Measurements from ENCODE around the gene YPEL1. TPM values are rescaled to one million over a fixed set of nuclear protein-coding genes. Genes with fewer than 3 reads are reported as not detected.

The YPEL1 gene
- total and polyA plus RNA-seq, 4 donors, result 1.6 to 15.1 (median 3.5) TPM

DNA sequence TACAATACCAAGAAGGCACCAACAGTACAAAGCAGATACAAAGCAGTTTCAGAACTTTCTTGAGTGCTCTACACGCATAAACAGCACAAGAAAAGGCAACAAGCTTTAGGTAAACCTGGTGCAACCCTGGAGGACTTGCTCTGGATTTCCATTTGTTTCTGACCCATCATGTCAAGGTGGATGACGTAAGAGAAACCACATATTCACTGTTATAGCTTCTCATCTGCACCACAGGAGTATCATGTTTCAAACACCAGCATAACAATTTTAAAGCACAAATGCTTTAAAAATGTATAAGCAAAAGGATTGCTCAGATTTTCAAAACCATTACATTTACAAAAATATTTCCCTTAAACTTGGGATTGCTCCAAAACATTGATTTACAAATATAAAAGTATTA, 25.0 kb upstream of the YPEL1 start:
- TF ChIP-seq, protein P1, sequence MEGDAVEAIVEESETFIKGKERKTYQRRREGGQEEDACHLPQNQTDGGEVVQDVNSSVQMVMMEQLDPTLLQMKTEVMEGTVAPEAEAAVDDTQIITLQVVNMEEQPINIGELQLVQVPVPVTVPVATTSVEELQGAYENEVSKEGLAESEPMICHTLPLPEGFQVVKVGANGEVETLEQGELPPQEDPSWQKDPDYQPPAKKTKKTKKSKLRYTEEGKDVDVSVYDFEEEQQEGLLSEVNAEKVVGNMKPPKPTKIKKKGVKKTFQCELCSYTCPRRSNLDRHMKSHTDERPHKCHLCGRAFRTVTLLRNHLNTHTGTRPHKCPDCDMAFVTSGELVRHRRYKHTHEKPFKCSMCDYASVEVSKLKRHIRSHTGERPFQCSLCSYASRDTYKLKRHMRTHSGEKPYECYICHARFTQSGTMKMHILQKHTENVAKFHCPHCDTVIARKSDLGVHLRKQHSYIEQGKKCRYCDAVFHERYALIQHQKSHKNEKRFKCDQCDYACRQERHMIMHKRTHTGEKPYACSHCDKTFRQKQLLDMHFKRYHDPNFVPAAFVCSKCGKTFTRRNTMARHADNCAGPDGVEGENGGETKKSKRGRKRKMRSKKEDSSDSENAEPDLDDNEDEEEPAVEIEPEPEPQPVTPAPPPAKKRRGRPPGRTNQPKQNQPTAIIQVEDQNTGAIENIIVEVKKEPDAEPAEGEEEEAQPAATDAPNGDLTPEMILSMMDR (IDR thresholded peaks at IDR 0.05; ENCODE audit: control extremely low read depth, extremely low read depth), result no peak
- Histone ChIP-seq H3K27ac (ENCODE audit: low read depth in 1 of 2, low read length in 1 of 2) (no peak overlapping the region), H3K9me3 (ENCODE audit: control insufficient read depth in 4 of 4, insufficient read depth in 3 of 4, low read length in 3 of 4) (no peaks in the 10 kb centered on the region), H3K36me3 (ENCODE audit: control insufficient read depth in 4 of 4, insufficient read depth in 4 of 4, low read length in 4 of 4) (peaks cover 3 to 37% (median 24%) of the 10 kb centered on the region in 4 donors), H3K4me1 (ENCODE audit: control insufficient read depth in 5 of 5, insufficient read depth in 5 of 5, low read length in 5 of 5) (peaks cover 0 to 44% (median 12%) of the 10 kb centered on the region in 5 donors), H3K4me3 (no peak overlapping the region), H3K27me3 (ENCODE audit: control insufficient read depth in 3 of 3, insufficient read depth in 3 of 3, low read length in 2 of 3) (no peaks in the 10 kb centered on the region), H3K9ac (ENCODE audit: insufficient read depth in 1 of 2, low read length in 2 of 2) (no peak overlapping the region)
- WGBS, 2 donors, result 82 to 85% methylated on average over 2 of the region's 2 CpGs
- DNase-seq (no peak), ATAC-seq (ENCODE audit: insufficient read depth, low FRiP score) (no peak)

DNA sequence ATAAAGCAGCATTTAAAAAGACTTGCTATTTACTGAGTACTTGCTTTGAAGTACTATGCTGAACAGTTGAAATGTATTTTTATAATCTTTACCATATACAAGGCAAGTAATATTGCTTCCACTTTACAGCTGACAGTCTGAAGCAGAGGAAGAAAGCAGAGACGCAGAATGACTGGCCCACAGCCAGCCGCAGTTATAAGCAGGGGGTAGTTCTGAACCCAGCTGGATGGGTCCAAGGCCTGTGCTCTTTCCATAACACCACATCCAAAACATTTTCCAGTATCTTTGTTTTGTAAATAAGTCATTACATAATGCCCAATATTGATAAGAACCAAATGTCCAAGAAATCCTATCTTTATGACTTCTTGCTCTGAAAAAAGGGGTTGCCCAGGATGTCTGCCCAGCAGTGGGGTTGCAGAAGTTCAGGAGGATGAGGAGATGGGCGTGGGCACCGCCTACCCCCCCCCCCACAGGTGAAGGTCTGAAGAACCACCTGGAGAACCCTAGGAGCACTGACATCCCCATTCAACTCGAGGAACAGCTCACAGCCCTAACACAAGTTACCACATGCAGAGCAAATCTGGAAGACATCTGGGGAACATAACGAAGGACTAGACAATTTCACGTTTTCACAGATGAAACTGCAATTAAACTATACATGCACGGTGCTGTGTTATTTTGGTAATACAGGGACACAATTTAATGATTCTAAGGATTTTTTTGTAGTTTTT, 24.2 kb upstream of the YPEL1 start:
- peaks cover 0 to 52% (median 20%) of the 10 kb centered on the region in 5 donors for H3K4me1 ChIP-seq (ENCODE audit: control insufficient read depth in 5 of 5, insufficient read depth in 5 of 5, low read length in 5 of 5)
- ATAC-seq (ENCODE audit: insufficient read depth, low FRiP score), result no peak
- H3K27ac ChIP-seq (ENCODE audit: low read depth in 1 of 2, low read length in 1 of 2), result no peak overlapping the region
- H3K36me3 ChIP-seq (ENCODE audit: control insufficient read depth in 4 of 4, insufficient read depth in 4 of 4, low read length in 4 of 4), result peaks cover 3 to 32% (median 20%) of the 10 kb centered on the region in 4 donors
- WGBS, 2 donors, result 77 to 89% methylated on average over 8 of the region's 8 CpGs
- no peaks in the 10 kb centered on the region for H3K9me3 ChIP-seq (ENCODE audit: control insufficient read depth in 4 of 4, insufficient read depth in 3 of 4, low read length in 3 of 4)
- H3K4me3 ChIP-seq, result no peak overlapping the region
- peak; percentile 91 to 98 (median 96) for DNase-seq
- TF ChIP-seq, protein P1 (IDR thresholded peaks at IDR 0.05; ENCODE audit: control extremely low read depth, extremely low read depth), result no peak
- no peaks in the 10 kb centered on the region for H3K27me3 ChIP-seq (ENCODE audit: control insufficient read depth in 3 of 3, insufficient read depth in 3 of 3, low read length in 2 of 3)
- no peak overlapping the region for H3K9ac ChIP-seq (ENCODE audit: insufficient read depth in 1 of 2, low read length in 2 of 2)

DNA sequence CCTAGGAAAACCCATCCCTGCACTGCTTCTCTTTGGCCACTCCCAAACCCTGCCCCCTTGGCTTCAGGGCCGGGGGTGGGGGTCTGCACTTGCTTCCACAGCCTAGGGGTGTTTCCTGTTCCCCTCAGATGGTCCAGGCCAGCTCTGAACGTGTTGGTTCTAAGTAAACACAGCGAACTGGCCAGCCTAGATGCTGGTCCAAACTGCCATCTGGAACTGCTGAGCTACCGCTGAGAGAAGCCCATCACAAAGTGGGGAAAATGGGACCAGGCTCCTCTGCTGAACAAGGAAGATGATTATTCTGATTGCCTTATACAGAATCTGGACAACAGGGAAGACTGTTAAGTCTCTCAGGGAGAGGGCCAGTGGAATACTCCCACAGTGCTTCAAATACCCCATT, 23.5 kb upstream of the YPEL1 start:
- 67 to 76% methylated on average over 4 of the region's 4 CpGs for WGBS, 2 donors
- peak; percentile 44 to 75 (median 73) for DNase-seq
- Histone ChIP-seq H3K4me3 (no peak overlapping the region), H3K4me1 (ENCODE audit: control insufficient read depth in 5 of 5, insufficient read depth in 5 of 5, low read length in 5 of 5) (peaks cover 0 to 59% (median 23%) of the 10 kb centered on the region in 5 donors), H3K9me3 (ENCODE audit: control insufficient read depth in 4 of 4, insufficient read depth in 3 of 4, low read length in 3 of 4) (no peaks in the 10 kb centered on the region), H3K9ac (ENCODE audit: insufficient read depth in 1 of 2, low read length in 2 of 2) (no peak overlapping the region), H3K36me3 (ENCODE audit: control insufficient read depth in 4 of 4, insufficient read depth in 4 of 4, low read length in 4 of 4) (peaks cover 2 to 26% (median 16%) of the 10 kb centered on the region in 4 donors), H3K27me3 (ENCODE audit: control insufficient read depth in 3 of 3, insufficient read depth in 3 of 3, low read length in 2 of 3) (no peaks in the 10 kb centered on the region), H3K27ac (ENCODE audit: low read depth in 1 of 2, low read length in 1 of 2) (no peak overlapping the region)
- TF ChIP-seq, protein P1 (IDR thresholded peaks at IDR 0.05; ENCODE audit: control extremely low read depth, extremely low read depth), result no peak
- ATAC-seq (ENCODE audit: insufficient read depth, low FRiP score), result no peak

Measured in lung (tissue), 12 donors.